HG03045 (cell line): ENCODE results near the gene FRMPD2.
"Not testable (repeated sequence)": the region's sequence is repeated elsewhere in the genome, so short reads cannot be mapped to it uniquely, and the experiment has no call there.

Source experiments
- ATAC-seq: cut with Tn5 transposase; IDR thresholded peaks from one replicate; pipeline ENCODE4 v1.9.1; 2021; ENCODE audit warnings: mild to moderate bottlenecking, moderate library complexity; ENCODE audit not compliant: unreplicated experiment

The FRMPD2 gene

GRCh38 chr10:48253970-48254657, 20.4 kb downstream of the FRMPD2 start:
- no peak for ATAC-seq

GRCh38 chr10:48252354-48252650, 22.2 kb downstream of the FRMPD2 start:
- no peak for ATAC-seq

- ATAC-seq = no peak
These were observed 22.8 kb downstream of the FRMPD2 start for GRCh38 chr10:48251525-48252353.

GRCh38 chr10:48251152-48251524, 23.4 kb downstream of the FRMPD2 start:
- no peak for ATAC-seq

GRCh38 chr10:48249763-48250351, 24.6 kb downstream of the FRMPD2 start:
- no peak for ATAC-seq

- no peak for ATAC-seq
These were observed 25.3 kb downstream of the FRMPD2 start for GRCh38 chr10:48249004-48249762.

- no peak for ATAC-seq
These were observed 26.0 kb downstream of the FRMPD2 start for GRCh38 chr10:48248462-48248861.

GRCh38 chr10:48247680-48248079, 26.8 kb downstream of the FRMPD2 start:
- no peak for ATAC-seq

- ATAC-seq = no peak
These were observed 28.0 kb downstream of the FRMPD2 start for GRCh38 chr10:48246501-48246900.

- ATAC-seq = no peak
These were observed 28.5 kb downstream of the FRMPD2 start for GRCh38 chr10:48245977-48246376.

GRCh38 chr10:48243921-48244320, 30.6 kb downstream of the FRMPD2 start:
- ATAC-seq = not testable (repeated sequence)

- no peak for ATAC-seq
These were observed 31.0 kb downstream of the FRMPD2 start for GRCh38 chr10:48243487-48243886.

- ATAC-seq = no peak
These were observed 32.2 kb downstream of the FRMPD2 start for GRCh38 chr10:48242171-48242904.

GRCh38 chr10:48241332-48241731, 33.2 kb downstream of the FRMPD2 start:
- ATAC-seq = no peak

- ATAC-seq = no peak
These were observed 34.3 kb downstream of the FRMPD2 start for GRCh38 chr10:48240196-48240595.

GRCh38 chr10:48239618-48240017, 34.9 kb downstream of the FRMPD2 start:
- no peak for ATAC-seq

GRCh38 chr10:48238826-48239520, 35.5 kb downstream of the FRMPD2 start:
- no peak for ATAC-seq

GRCh38 chr10:48237259-48238250, 36.9 kb downstream of the FRMPD2 start:
- no peak for ATAC-seq

GRCh38 chr10:48236199-48236621, 38.3 kb downstream of the FRMPD2 start:
- no peak for ATAC-seq
